ENCODE results near the gene PTPN22. TPM values are rescaled to one million over a fixed set of nuclear protein-coding genes. Genes with fewer than 3 reads are reported as not detected.

The PTPN22 gene
- total and polyA plus RNA-seq, 7 donors = 0.71 to 4.4 (median 1.8) TPM

Other genes with a start within 250 kb of the PTPN22 start
- gene PHTF1, start 112.2 kb downstream of the PTPN22 start, total RNA-seq = 10 to 100 TPM; 11.9 to 22.7 (median 14.4) TPM
- 1 to 10 TPM; 2.4 to 8.7 (median 4.2) TPM for gene PHTF1, start 112.2 kb downstream of the PTPN22 start, polyA plus RNA-seq
- 10 to 100 TPM; 15.5 to 33.9 (median 22.9) TPM for gene RSBN1, start 59.2 kb downstream of the PTPN22 start, total RNA-seq
- gene RSBN1, start 59.2 kb downstream of the PTPN22 start, polyA plus RNA-seq = 1 to 10 TPM; 5.4 to 8.3 (median 7.2) TPM
- gene BCL2L15, start 15.9 kb upstream of the PTPN22 start, total RNA-seq = under 1 TPM; under 0.01 to 0.49 (median 0.34) TPM
- 10 to 100 TPM; 63.1 to 87.9 (median 85.8) TPM for gene BCL2L15, start 15.9 kb upstream of the PTPN22 start, polyA plus RNA-seq
- gene AP4B1, start 33.1 kb upstream of the PTPN22 start, total RNA-seq = 10 to 100 TPM in 2 of 4 donors, 1 to 10 TPM in 2; 6.2 to 15.5 (median 10.8) TPM
- gene AP4B1, start 33.1 kb upstream of the PTPN22 start, polyA plus RNA-seq = 10 to 100 TPM in 1 of 3 donors, 1 to 10 TPM in 2; 4.8 to 21.3 (median 7.9) TPM
- gene DCLRE1B, start 33.6 kb upstream of the PTPN22 start, total RNA-seq = 1 to 10 TPM; 4.3 to 4.9 (median 4.4) TPM
- 1 to 10 TPM; 1.8 to 4.9 (median 2.4) TPM for gene DCLRE1B, start 33.6 kb upstream of the PTPN22 start, polyA plus RNA-seq
- gene HIPK1, start 57.6 kb upstream of the PTPN22 start, total RNA-seq = 10 to 100 TPM; 47.2 to 57.1 (median 49.9) TPM
- gene HIPK1, start 57.6 kb upstream of the PTPN22 start, polyA plus RNA-seq = 10 to 100 TPM; 13.8 to 16.9 (median 16.6) TPM
- gene OLFML3, start 107.8 kb upstream of the PTPN22 start, total RNA-seq = 100 to 1,000 TPM in 3 of 4 donors, 10 to 100 TPM in 1; 94.0 to 149 (median 132) TPM
- 10 to 100 TPM; 14.1 to 23.8 (median 21.0) TPM for gene OLFML3, start 107.8 kb upstream of the PTPN22 start, polyA plus RNA-seq

Measured in sigmoid colon (tissue), 7 donors.